Subcutaneous preadipocyte (primary cell): ENCODE results near the gene DKKL1. TPM values are rescaled to one million over a fixed set of nuclear protein-coding genes. Genes with fewer than 3 reads are reported as not detected.

Source experiments
- total RNA-seq: library from RNA; depleted of rRNA; stranded (reverse); fragments of >200 nt; gene quantifications from 2 replicates; pipeline ENCODE4 v1.2.3, GENCODE V29; 2012

DKKL1 gene
- total RNA-seq, result not detected in 2 replicates

GRCh38 chr19:49363268-49364082 lies at the start of gene DKKL1:
Gene DKKL1, plus strand, starts transcription at chr19:49363877. Its CDS starts 122 bp downstream, at chr19:49363999.

DNA sequence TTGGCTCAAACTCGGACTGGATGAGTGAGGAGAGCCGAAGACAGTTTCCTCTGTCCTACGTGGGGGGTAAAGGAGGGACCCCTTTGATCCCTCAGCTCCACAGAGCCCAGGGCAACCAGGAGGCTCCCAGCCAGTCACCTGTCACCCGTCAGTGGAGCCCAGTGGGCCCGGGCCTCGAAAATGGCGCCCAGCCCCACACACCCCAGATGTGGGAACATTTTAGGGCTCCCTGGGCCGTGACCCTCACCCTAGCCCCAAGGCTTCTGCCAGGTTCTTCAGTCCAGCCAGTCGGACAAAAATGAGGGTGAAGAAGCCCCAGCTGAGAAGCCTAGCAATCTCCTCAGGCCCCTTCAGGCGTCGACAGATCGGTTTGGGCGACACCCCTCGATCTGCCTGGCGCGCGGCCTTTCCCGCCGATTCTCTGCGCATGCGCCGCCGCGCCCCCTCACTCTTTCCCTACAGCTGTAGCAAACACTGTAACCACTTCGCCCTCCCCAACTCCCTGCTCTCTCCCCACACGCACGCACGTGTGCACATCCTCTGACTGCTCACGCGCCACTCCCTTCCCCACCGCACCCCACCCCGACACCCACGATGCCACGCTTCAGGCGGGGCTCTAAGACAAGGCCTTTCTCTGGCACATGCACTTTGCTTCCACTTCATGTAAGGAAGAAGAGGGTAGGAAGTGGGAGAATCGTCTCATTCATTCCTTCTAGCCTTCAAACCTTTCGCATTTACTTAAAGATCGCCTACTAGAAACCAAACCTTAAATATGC lies 38.7 kb upstream of the DKKL1 start, which contains the start of gene SLC6A16:
SLC6A16 (minus strand) TSS at position 391 of the 776 bp plus-strand sequence. CDS start 13,844 bp downstream, outside the sequence.

DNA sequence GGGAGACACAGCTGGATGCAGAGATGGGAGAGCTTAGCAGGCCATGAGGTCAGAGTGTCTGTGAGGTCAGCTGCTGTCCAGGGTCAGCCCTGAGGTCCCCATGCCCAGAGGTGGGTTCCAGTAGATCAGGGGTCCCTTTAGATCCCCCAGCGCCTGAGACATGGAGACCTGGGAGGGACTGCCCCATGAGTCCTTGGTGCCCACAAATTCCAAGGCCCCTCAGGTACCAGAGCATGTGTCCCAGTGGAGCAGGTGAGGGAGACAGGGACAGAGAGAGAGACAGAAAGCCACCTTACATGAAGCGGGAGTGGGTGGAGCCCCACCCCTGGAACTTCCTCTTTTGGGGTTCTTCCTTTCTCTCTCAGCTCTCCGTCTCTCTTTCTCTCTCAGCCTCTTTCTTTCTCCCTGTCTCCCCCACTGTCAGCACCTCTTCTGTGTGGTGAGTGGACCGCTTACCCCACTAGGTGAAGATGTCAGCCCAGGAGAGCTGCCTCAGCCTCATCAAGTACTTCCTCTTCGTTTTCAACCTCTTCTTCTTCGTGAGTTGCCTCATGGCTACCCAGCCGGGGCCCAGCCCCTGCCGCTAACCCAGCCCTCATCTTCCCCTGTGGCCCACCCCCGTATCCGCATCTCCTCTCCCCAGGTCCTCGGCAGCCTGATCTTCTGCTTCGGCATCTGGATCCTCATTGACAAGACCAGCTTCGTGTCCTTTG lies 28.4 kb upstream of the DKKL1 start, which contains the start of gene CD37:
CD37 (plus strand) TSS at position 336 of the 713 bp plus-strand sequence; CDS start at position 471, 135 bp downstream.

DNA sequence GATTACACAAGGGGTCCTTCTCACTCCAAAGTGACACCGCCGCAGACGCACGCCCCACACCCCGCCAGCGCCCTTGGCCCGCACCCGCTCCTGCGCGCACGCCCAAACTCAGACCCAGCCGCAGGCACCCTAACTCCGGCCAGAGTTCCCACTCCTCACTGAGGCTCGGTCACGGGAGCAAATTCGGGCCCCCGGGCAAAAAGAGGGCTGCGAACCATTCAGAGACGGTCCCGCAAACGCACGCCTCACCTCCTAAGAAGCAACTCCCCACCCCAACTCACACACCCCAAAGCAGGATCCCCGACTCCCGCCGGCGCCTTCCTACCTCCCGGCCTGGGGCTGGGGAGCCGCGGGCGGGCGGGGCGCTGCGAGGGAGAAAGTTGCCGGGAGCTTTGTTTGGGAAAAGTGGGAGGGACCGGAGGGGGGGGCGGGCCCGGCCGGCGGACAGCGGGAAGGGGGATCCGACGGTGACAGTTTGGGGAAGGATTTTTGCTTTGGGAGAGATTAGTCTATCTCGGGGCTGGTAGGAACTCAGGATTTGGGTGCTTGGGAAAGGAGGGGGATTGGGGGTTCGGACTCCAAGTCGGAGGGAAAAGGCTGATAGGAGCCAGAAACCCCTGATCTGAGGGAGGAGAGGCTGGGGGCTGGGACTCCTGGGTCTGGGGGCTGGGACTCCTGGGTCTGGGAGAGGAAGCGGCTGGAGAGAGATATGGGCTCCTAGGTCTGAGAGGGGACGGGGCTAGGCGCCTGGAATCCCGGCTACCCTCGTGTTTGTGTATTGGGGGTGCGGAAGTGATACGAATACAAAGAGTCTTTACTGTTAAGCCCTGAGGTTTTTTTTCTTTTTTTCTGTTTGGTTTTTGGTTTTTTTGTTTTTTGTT lies 1.4 kb upstream of the DKKL1 start, which contains the start of gene TEAD2:
TEAD2 (minus strand) TSS at position 369 of the 881 bp plus-strand sequence. CDS start 2,341 bp downstream, outside the sequence.

DNA sequence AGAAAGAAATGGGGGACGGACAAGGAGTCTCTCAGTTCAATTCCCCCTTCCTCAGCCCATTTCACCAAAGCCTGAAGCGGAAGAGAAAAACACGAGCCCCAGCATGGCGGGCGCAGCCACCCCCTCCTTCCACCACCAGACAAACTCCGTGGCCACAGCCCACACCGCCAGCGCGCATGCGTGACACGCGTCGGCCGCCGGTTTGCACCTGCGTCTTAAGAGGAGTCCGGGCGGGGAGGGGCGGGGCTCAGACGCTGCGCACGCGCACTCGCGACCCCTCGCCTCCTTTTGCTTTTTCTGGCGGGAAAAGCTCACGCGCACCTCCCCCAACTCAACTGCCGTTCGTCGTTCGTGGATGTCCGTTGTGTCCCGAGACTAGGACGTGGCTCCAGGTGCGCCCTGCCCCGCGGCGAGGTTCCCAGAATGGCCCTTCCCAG lies 24.3 kb downstream of the DKKL1 start, which contains the start of gene KASH5:
KASH5 (plus strand) TSS at position 314 of the 437 bp plus-strand sequence. CDS start 2,635 bp downstream, outside the sequence.

DNA sequence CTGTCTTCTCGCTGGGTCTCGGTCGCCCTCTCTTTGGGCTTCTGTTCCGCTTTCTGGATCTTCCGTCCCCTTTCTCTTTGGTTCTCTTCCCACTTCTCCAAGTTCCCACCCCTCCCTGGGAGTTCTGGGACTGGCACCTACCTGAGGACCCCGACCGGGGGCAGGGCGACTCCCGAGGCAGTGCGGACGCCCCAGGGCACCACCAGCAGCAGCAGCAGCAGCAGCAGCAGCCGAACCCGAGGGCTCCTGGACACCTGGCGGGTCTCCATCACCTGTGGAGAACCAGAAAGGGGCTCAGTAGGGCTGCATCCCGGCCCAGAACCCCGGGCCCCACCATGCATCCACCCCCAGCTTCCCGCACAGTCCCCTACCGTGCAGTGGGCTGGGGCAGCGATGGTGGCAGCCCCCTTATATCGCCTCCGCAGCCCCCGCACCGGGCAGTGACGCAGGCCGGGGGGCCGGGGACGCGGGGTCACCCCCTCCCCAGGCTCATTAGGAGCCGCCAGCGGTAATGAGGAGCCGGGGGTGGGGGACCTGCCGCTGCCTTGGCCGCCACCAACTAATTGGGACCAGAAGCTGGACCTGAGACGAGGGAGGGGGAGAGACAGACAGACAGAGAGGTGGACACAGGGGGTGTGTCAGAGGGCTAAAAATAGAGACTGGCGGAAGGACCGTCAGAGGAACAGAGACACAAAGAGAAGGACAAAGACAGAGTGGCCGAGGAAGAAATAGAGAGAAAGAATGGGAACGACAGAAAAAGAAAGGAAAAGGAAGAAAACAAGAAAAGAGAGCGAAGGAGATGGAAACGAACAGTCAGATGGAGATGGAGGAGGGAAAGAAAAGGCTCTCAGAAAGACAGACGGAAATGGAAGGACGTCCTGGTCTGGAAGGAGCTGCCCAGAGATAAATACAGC lies 59.7 kb downstream of the DKKL1 start, which contains the start of gene PTH2:
PTH2 (minus strand) TSS at position 371 of the 914 bp plus-strand sequence; CDS start at position 269, 102 bp downstream.

Other genes with a start within 250 kb of the DKKL1 start
- gene LIN7B, start 249.5 kb upstream of the DKKL1 start, total RNA-seq, result 1.8 and 2.7 TPM in 2 replicates
- gene C19orf73, start 244.7 kb upstream of the DKKL1 start, total RNA-seq, result 0.37 and 0.78 TPM in 2 replicates
- gene PPFIA3, start 244.3 kb upstream of the DKKL1 start, total RNA-seq, result 0.78 and 1.8 TPM in 2 replicates
- gene HRC, start 208.5 kb upstream of the DKKL1 start, total RNA-seq, result not detected in 2 replicates
- gene TRPM4, start 206.1 kb upstream of the DKKL1 start, total RNA-seq, result 14.1 and 14.3 TPM in 2 replicates
- gene SLC6A16, start 38.7 kb upstream of the DKKL1 start, total RNA-seq, result under 0.01 TPM in 1 of 2 replicates, not detected in the other
- gene CD37, start 28.5 kb upstream of the DKKL1 start, total RNA-seq, result not detected in 2 replicates
- gene TEAD2, start 1.5 kb upstream of the DKKL1 start, total RNA-seq, result 5.9 and 16.0 TPM in 2 replicates
- not detected in 2 replicates for gene KASH5, start 24.4 kb downstream of the DKKL1 start, total RNA-seq
- not detected in 2 replicates for gene PTH2, start 59.6 kb downstream of the DKKL1 start, total RNA-seq
- gene GFY, start 61.5 kb downstream of the DKKL1 start, total RNA-seq, result not detected in 2 replicates
- gene SLC17A7, start 77.7 kb downstream of the DKKL1 start, total RNA-seq, result 0.20 and 0.37 TPM in 2 replicates
- 97.6 and 120 TPM in 2 replicates for gene PIH1D1, start 87.9 kb downstream of the DKKL1 start, total RNA-seq
- gene ALDH16A1, start 89.3 kb downstream of the DKKL1 start, total RNA-seq, result 27.2 and 35.2 TPM in 2 replicates
- 4.3 and 7.0 TPM in 2 replicates for gene FLT3LG, start 110.3 kb downstream of the DKKL1 start, total RNA-seq
- gene RPL13A, start 123.7 kb downstream of the DKKL1 start, total RNA-seq, result 2,138 and 3,125 TPM in 2 replicates
- gene RPS11, start 132.6 kb downstream of the DKKL1 start, total RNA-seq, result 1,170 and 3,867 TPM in 2 replicates
- gene FCGRT, start 148.8 kb downstream of the DKKL1 start, total RNA-seq, result 19.7 and 36.4 TPM in 2 replicates
- 135 and 207 TPM in 2 replicates for gene RCN3, start 164.1 kb downstream of the DKKL1 start, total RNA-seq
- 71.4 and 98.5 TPM in 2 replicates for gene NOSIP, start 216.7 kb downstream of the DKKL1 start, total RNA-seq
- gene PRRG2, start 217.4 kb downstream of the DKKL1 start, total RNA-seq, result 0.37 and 0.39 TPM in 2 replicates
- 2.6 and 3.5 TPM in 2 replicates for gene PRR12, start 227.3 kb downstream of the DKKL1 start, total RNA-seq